Heart left ventricle (tissue), 16 donors: ENCODE results near the gene SRSF6. TPM values are rescaled to one million over a fixed set of nuclear protein-coding genes. Genes with fewer than 3 reads are reported as not detected.

Experiments
- ATAC-seq, 4 donors: fragments of 200-7000 bp; cut with Tn5 transposase; one replicate each; pipeline ENCODE4 v1.9.1; 2020 to 2022; ENCODE audit warnings: moderate library complexity in 4 of 4, mild to moderate bottlenecking in 3 of 4, moderate number of reproducible peaks in 1 of 4
- DNase-seq, 5 donors: peaks; one replicate each; pipeline ENCODE4 v3.0.0-alpha.2; 2020
- H3K27ac ChIP-seq, 12 donors: fragments of 200-600 bp; sonication (generic) in 4 of 12; one replicate each; pipeline versions ENCODE4 v1.5.0 to v1.8.0; 2016 to 2022; ENCODE audit warnings: mild to moderate bottlenecking in 2 of 12
- H3K27me3 ChIP-seq, 9 donors: fragments of 200-600 bp; sonication (generic) in 2 of 9; one replicate each; pipeline versions ENCODE4 v1.5.1 to v1.8.0; 2016 to 2022; ENCODE audit warnings: mild to moderate bottlenecking in 3 of 9
- H3K36me3 ChIP-seq, 9 donors: fragments of 200-600 bp; sonication (generic) in 2 of 9; one replicate each; pipeline versions ENCODE4 v1.5.0 to v1.8.0; 2018 to 2022; ENCODE audit warnings: mild to moderate bottlenecking in 2 of 9
- H3K4me1 ChIP-seq, 12 donors: fragments of 200-600 bp; sonication (generic) in 4 of 12; one replicate each; pipeline versions ENCODE4 v1.5.0 to v1.8.0; 2016 to 2022; ENCODE audit warnings: mild to moderate bottlenecking in 3 of 12
- H3K4me3 ChIP-seq, 12 donors: fragments of 200-600 bp; sonication (generic) in 4 of 12; one replicate each; pipeline versions ENCODE4 v1.5.0 to v1.8.0; 2017 to 2022; ENCODE audit warnings: mild to moderate bottlenecking in 9 of 12, moderate library complexity in 4 of 12
- H3K9me3 ChIP-seq, 12 donors: fragments of 200-600 bp; sonication (generic) in 4 of 12; one replicate each; pipeline versions ENCODE4 v1.5.0 to v1.8.0; 2016 to 2022; ENCODE audit warnings: mild to moderate bottlenecking in 1 of 12
- CTCF ChIP-seq, 12 donors: fragments of 200-600 bp; sonication (generic) in 4 of 12; IDR thresholded peaks; one replicate each; pipeline versions ENCODE4 v1.5.0 to v1.8.0; 2018 to 2022; ENCODE audit warnings: antibody characterized with exemption in 12 of 12, mild to moderate bottlenecking in 5 of 12
- POLR2A ChIP-seq, 2 donors: fragments of 450-650 bp; IDR thresholded peaks; one replicate each; pipeline ENCODE4 v1.6.1; 2017; ENCODE audit warnings: antibody characterized with exemption in 2 of 2, mild to moderate bottlenecking in 2 of 2, moderate library complexity in 2 of 2
- WGBS, 4 donors: extraction: QIAGEN DNeasy Blood & Tissue Kit in 2 of 4; methylation state at CpG; one replicate each; pipeline versions ENCODE4 v1.1.5 to v1.1.7; 2013 to 2018; 5-methylcytosine and 5-hydroxymethylcytosine counted together
- intact Hi-C, 10 donors: fragments of 100-400 bp; cut with DNase I; formaldehyde crosslinking; loops; one replicate each; pipeline versions ENCODE4 v1.11.1 to v1.14.2; 2022
- long read RNA-seq, 3 donors: library from polyadenylated mRNA; unstranded; transcript quantifications; one replicate each; pipeline ENCODE4 v2.0.0, GENCODE V29; 2020 to 2021
- polyA plus RNA-seq, 2 donors: library from polyadenylated mRNA; stranded (reverse); fragments of 200-250 nt; gene quantifications; one replicate each; pipeline ENCODE4 v1.2.3, GENCODE V29; 2013
- total RNA-seq, 9 donors: library from RNA; depleted of rRNA in 2 of 9; stranded (reverse); fragments of >200 nt in 2 of 9; fragmentation: NEBNext Ultra II Directional in 3 of 9; extraction: Animal tissue kit (Norgen Biotek cat#: 25700) in 3 of 9; gene quantifications; one replicate each; pipeline versions ENCODE4 v1.1.0 to v1.2.4, GENCODE V29; 2016 to 2023
- donor health status: ischemic (EF 13 %, LVEDD 7.1; RV severe dilation, severe dysfunction).
- donor health status: healthy with polysubstance abuse.
- donor health status: DM: no; HTN: yes; CAD: no.
- donor health status: DM: no; HTN: no; CAD: no.
- donor health status: ischemic (EF 25% LVEDD 6.9; RV normal size, moderate dysfunction).
- donor health status: ischemic (EF 25% LVEDD 5.7; RV mildly dilated, moderate dysfunction).
- donor health status: healthy.
- donor health status: DM: yes; HTN: yes; CAD: no.
- donor health status: ischemic (EF 35%, LVEDD 5.7; RV mildly dilated, moderate dysfunction).
- donor health status: nonischemic (EF 11% LVEDD 7.7; RV severe dilation, severe dysfunction).
- donor health status: DM: yes; HTN: yes; CAD: no.
- donor health status: PGD.
- donor health status: ischemic (EF 29% LVEDD 5.4; RV normal size, mild dysfunction).
- donor health status: nonischemic (EF 23%, LVEDD 6.1; RV moderate dilation, normal function).

Gene SRSF6
- total RNA-seq, result 10 to 100 TPM; 21.0 to 69.7 (median 47.0) TPM
- 10 to 100 TPM; 33.5 to 39.6 TPM for polyA plus RNA-seq
- long read RNA-seq, donor 1, full-length matches to known transcripts, result 4 of 4 reads
- long read RNA-seq, donor 1, partial matches to known transcripts, result 0 of 4 reads
- long read RNA-seq, donor 1, other reads (novel, unspliced or antisense), result 0 of 4 reads
- long read RNA-seq, donor 2, full-length matches to known transcripts, result 6 of 35 reads
- long read RNA-seq, donor 2, partial matches to known transcripts, result 29 of 35 reads
- long read RNA-seq, donor 2, other reads (novel, unspliced or antisense), result 0 of 35 reads
- long read RNA-seq, donor 3, full-length matches to known transcripts, result 6 of 6 reads
- long read RNA-seq, donor 3, partial matches to known transcripts, result 0 of 6 reads
- long read RNA-seq, donor 3, other reads (novel, unspliced or antisense), result 0 of 6 reads

GRCh38 chr20:43457640-43458421, at the start of gene SRSF6:
SRSF6 (plus strand) TSS chr20:43457896; CDS start chr20:43458034, 138 bp downstream.
- WGBS, 4 donors, result 0% methylated on average over 34 to 101 of the region's 101 CpGs

GRCh38 chr20:43408848-43409576, 48.7 kb upstream of the SRSF6 start:
- H3K9me3 ChIP-seq, result peaks cover 0 to 30% (median 8%) of the 10 kb centered on the region in 12 donors
- H3K4me1 ChIP-seq, result no peaks in the 10 kb centered on the region
- no peak overlapping the region for H3K27ac ChIP-seq
- no peak for DNase-seq
- H3K27me3 ChIP-seq, result peaks cover 0 to 10% (median 0%) of the 10 kb centered on the region in 9 donors
- H3K36me3 ChIP-seq, result no peaks in the 10 kb centered on the region
- H3K4me3 ChIP-seq, result no peak overlapping the region
- WGBS, 4 donors, result 19 to 28% (median 24%) methylated on average over 11 of the region's 11 CpGs
- no peak for ATAC-seq
- TF ChIP-seq CTCF (IDR thresholded peaks at IDR 0.05) (peak in 10 of 12 donors; percentile 3 to 37 (median 30)), POLR2A (IDR thresholded peaks at IDR 0.05) (no peak)
- intact Hi-C loops, result loop anchor here in 2 of 10 donors (10.0 kb wide), 1 partner anchor 1674 kb away; no protein-coding TSS in a partner anchor

More at GRCh38 chr20:43457640-43458421, at the start of gene SRSF6:
- peak; percentile 89 to 99 for TF ChIP-seq POLR2A (IDR thresholded peaks at IDR 0.05)
- TF ChIP-seq CTCF (IDR thresholded peaks at IDR 0.05), result no peak
- Histone ChIP-seq H3K36me3 (peaks cover 0 to 41% (median 39%) of the 10 kb centered on the region in 9 donors), H3K27ac (peak within 1 kb of the TSS; percentile 97 to 100 (median 100)), H3K27me3 (no peaks in the 10 kb centered on the region), H3K4me1 (peaks cover 0 to 38% (median 24%) of the 10 kb centered on the region in 12 donors), H3K9me3 (no peaks in the 10 kb centered on the region), H3K4me3 (peak within 1 kb of the TSS; percentile 66 to 96 (median 89))
- DNase-seq, result peak; percentile 95 to 98 (median 97)
- ATAC-seq, result peak; percentile 97 to 98 (median 97)
- intact Hi-C loops, result loop anchor here in 6 of 10 donors (2.0 to 10.0 kb wide), 7 partner anchors 54 to 167 kb away; partner anchors contain the start of gene IFT52 (in 3 of the 6)

- no peaks in the 10 kb centered on the region for H3K36me3 ChIP-seq
- 60 to 84% (median 71%) methylated on average over 2 of the region's 2 CpGs for WGBS, 4 donors
- peaks cover 0 to 10% (median 0%) of the 10 kb centered on the region in 9 donors for H3K27me3 ChIP-seq
- no peak for ATAC-seq
- intact Hi-C loops, result loop anchor here in 2 of 10 donors (10.0 kb wide), 1 partner anchor 1675 kb away; no protein-coding TSS in a partner anchor
- TF ChIP-seq POLR2A (IDR thresholded peaks at IDR 0.05) (no peak), CTCF (IDR thresholded peaks at IDR 0.05) (peak in 1 of 12 donors; percentile 3)
- H3K4me3 ChIP-seq, result no peak overlapping the region
- H3K4me1 ChIP-seq, result no peaks in the 10 kb centered on the region
- DNase-seq, result no peak
- no peak overlapping the region for H3K27ac ChIP-seq
- peaks cover 0 to 30% (median 8%) of the 10 kb centered on the region in 12 donors for H3K9me3 ChIP-seq
Measured at GRCh38 chr20:43409577-43409913, 48.2 kb upstream of the SRSF6 start.
